HG03045 (cell line): ENCODE data around the gene SAMD10.
A peak's percentile ranks its signal among the peaks of the same experiment; 100 is the strongest.
"Not testable (repeated sequence)": the region's sequence is repeated elsewhere in the genome, so short reads cannot be mapped to it uniquely, and the experiment has no call there.

ENCODE experiments used
- ATAC-seq: cut with Tn5 transposase; IDR thresholded peaks from one replicate; pipeline ENCODE4 v1.9.1; 2021; ENCODE audit warnings: mild to moderate bottlenecking, moderate library complexity; ENCODE audit not compliant: unreplicated experiment

SAMD10 gene

GRCh38 chr20:64003960-64004725, 24.7 kb upstream of the SAMD10 start:
- ATAC-seq, result no peak

- ATAC-seq, result no peak
Measured at GRCh38 chr20:64001607-64002011, 22.2 kb upstream of the SAMD10 start.

DNA sequence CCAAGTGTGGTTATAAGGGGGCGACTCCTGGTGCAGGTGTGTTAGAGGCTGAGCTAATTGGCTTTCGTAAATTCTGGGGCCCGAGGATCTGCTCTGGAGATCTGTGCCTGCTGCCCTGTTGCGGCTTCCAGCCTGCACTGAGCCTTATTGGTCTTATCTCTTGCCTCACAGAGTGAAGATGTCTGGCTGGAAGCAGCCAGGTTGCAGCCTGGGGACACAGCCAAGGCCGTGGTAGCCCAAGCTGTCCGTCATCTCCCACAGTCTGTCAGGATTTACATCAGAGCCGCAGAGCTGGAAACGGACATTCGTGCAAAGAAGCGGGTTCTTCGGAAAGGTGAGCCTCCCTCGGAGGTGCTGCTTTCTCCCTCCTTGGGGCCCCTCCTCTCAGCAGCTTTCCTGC, 21.5 kb upstream of the SAMD10 start:
- no peak for ATAC-seq

GRCh38 chr20:63982937-63983336, 3.5 kb upstream of the SAMD10 start:
- ATAC-seq, result no peak

- peak; percentile 59 for ATAC-seq
Measured at GRCh38 chr20:63980806-63981728, 1.6 kb upstream of the SAMD10 start, which contains the start of gene PRPF6. TSS of gene PRPF6 (plus strand) at chr20:63981132. CDS start at chr20:63981246, 114 bp downstream.

- peak; percentile 6 for ATAC-seq
Measured at GRCh38 chr20:63980317-63980805, 919 bp upstream of the SAMD10 start.

DNA sequence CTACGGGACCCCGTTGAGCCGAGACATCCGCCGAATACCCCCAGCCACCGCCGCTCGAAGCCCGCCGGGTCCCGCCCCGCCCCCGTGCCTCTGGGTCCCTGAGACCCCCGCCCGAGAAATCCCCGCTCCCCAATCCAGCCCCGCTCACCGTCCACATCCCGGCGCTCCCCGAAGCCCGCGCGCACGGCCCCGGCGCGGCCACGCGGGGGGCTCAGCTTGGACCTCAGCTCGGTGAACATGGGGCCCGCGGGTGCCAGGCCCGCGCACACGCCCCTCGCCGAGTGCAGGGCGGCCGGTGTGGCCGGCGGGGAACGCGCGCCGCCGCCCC, 249 bp downstream of the SAMD10 start:
- ATAC-seq, result peak; percentile 1

GRCh38 chr20:63978319-63979228, 868 bp downstream of the SAMD10 start:
- peak; percentile 28 for ATAC-seq

GRCh38 chr20:63977739-63978276, 1.6 kb downstream of the SAMD10 start:
- ATAC-seq, result no peak

DNA sequence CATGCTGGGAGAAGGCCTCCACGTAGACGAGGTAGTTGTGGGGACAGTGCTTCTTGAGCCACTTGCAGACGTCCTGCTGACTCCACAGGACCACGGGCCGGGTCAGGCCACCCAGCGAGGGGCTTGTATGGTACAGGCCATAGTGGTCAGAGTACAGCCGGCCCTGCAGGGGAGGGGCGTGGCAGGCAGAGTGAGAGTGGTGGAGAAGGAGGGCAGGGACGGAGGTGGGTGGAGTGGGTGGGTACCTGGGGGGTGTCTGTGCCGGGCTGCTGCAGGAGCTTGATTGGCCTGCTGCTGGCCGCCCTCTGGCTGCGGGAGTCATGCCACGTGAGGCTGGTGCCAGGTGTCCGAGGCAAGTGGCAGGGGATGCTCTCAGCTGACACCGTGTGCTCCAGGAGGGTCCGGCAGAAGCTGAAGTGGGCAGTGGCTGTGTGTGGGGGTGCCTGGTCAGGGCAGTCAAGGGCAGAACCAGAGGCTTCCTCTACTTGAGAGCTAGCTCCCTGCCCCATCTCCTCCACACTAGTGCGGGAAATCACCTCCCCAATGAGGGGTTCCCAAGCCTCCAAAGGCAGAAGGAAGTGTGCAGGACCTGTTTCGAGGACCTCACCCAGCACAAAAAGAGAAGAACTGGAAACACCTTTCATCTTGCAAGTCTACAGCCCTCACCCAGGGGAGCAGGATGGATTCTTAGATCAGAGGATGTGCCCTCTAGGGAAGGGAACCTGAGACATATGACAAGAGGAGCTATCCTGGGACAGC, 2.3 kb downstream of the SAMD10 start:
- no peak for ATAC-seq

DNA sequence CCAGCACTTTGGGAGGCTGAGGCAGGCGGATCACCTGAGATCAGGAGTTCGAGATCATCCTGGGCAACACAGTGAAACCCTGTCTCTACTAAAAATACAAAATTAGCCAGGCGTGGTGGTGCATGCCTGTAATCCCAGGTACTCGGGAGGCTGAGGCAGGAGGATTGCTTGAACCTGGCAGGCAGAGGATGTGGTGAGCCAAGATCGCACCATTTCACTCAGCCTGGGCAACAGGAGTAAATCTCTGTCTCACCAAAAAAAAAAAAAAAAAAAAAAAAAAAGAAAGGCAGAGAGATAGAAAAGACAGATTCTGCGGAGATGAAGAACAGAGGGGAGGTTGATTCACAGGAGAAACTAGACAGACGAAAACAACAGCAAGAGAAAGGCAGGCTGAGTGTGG, 2.9 kb downstream of the SAMD10 start:
- not testable (repeated sequence) for ATAC-seq

DNA sequence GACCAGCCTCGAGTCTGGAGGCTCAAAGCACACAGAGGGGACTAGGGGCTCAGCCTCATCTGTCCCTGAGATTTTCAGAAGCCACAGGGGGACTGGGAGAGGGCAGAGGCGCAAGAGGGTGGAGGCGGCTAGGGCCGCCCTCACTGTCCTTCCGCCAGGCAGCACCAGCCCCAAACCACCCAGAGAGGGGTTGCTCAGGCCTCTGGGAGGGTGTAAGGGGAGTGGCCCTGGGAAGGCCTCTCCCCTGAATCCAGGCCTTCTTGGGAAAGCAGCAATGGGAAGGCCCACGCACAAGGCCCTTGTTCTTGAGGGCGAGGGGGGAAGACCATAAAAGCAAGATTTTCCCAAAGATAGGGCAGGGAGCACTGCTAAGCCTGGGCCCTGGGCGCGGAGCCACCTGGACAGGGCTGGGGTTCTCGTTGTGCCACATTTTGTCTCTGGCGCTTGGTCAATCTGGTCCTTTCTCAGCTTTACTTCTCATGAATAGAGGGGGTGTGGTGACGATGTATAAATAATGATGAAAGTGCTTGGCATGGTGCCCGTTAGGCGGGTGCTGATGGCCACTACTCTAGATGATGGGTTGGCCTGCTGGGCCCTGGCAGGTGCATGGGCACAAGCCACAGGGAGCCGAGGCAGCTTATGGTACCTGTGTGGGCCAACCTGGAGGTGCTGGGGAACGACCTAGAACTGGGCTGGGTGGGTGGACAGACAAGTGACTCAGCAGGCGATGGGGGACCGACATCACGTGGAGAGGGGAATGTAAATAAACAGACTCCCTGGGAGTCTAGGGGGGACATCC, 4.8 kb downstream of the SAMD10 start:
- no peak for ATAC-seq

DNA sequence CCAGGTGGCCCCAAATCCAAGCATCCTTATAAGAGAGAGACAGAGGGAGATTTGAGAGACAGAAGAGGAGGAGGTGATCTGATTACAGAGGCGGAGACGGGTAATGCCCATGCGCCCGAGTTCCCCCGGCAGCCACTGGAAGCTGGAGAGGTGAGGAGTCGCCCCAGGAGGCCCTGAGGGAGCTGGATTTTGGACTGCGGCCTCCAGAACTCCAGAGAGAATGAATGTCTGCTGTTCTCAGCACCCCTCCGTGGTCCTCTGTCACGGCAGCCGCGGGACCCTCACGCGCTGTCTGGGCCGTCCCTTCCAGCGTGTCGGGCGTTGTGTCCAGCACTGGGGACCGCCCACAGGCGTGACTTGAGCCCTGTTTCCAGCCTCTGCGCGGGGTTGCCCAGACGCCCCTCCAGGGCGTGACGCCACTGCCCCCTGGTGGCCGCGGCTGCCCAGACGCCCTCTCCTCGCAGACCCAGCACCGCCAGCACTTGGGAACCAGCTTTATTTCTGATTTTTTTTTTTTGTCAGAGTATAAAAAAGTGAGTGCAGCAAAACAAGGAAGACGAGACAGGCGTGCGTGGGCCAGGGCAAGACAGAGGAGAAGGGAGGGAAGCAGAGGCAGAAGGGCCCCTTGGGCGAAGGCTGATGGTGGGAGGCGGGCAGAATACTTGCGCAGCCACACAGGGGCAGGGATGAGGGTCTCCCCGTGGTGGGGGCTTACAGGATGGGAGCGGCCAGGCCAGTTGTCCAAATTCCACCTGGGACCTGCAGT, 5.6 kb downstream of the SAMD10 start:
- ATAC-seq, result no peak

DNA sequence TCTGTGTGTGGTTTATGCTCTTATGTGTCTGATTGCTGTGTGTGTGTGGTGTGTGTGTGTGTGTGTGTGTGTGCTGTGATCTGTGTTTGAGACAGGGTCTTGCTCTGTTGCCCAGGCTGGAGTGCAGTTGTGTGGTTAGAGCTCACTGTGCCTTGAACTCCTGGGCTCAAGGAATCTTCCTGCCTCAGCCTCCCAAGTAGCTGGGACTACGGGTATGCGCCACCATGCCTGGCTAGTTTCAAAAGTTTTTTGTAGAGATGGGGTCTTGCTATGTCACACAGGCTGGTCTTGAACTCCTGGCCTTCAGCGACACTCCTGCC, 6.3 kb downstream of the SAMD10 start:
- ATAC-seq, result no peak

- ATAC-seq, result no peak
Measured at GRCh38 chr20:63972312-63973159, 6.9 kb downstream of the SAMD10 start.

DNA sequence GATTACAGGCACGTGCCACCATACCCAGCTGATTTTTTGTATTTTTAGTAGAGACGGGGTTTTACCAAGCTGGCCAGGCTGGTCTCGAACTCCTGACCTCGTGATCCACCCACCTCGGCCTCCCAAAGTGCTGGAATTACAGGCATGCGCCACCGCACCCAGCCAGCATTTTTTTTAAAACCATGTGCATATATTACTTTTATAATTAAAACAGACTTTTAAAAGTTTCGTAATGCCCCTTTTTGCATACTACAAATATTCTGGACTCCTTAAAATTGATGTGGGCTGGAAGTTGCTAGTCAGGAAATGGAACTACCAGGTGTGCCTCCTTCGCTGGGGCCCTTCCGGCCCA, 7.5 kb downstream of the SAMD10 start:
- not testable (repeated sequence) for ATAC-seq

- no peak for ATAC-seq
Measured at GRCh38 chr20:63970714-63971431, 8.6 kb downstream of the SAMD10 start.
